Tracheal epithelial cell (primary cell): Measurements from ENCODE around the gene AKAP11. TPM values are rescaled to one million over a fixed set of nuclear protein-coding genes. Genes with fewer than 3 reads are reported as not detected.

Experiments
- total RNA-seq: library from RNA; depleted of rRNA; stranded (reverse); fragments of >200 nt; gene quantifications from 2 replicates; pipeline ENCODE4 v1.2.1, GENCODE V29; 2014

Gene AKAP11, protein sequence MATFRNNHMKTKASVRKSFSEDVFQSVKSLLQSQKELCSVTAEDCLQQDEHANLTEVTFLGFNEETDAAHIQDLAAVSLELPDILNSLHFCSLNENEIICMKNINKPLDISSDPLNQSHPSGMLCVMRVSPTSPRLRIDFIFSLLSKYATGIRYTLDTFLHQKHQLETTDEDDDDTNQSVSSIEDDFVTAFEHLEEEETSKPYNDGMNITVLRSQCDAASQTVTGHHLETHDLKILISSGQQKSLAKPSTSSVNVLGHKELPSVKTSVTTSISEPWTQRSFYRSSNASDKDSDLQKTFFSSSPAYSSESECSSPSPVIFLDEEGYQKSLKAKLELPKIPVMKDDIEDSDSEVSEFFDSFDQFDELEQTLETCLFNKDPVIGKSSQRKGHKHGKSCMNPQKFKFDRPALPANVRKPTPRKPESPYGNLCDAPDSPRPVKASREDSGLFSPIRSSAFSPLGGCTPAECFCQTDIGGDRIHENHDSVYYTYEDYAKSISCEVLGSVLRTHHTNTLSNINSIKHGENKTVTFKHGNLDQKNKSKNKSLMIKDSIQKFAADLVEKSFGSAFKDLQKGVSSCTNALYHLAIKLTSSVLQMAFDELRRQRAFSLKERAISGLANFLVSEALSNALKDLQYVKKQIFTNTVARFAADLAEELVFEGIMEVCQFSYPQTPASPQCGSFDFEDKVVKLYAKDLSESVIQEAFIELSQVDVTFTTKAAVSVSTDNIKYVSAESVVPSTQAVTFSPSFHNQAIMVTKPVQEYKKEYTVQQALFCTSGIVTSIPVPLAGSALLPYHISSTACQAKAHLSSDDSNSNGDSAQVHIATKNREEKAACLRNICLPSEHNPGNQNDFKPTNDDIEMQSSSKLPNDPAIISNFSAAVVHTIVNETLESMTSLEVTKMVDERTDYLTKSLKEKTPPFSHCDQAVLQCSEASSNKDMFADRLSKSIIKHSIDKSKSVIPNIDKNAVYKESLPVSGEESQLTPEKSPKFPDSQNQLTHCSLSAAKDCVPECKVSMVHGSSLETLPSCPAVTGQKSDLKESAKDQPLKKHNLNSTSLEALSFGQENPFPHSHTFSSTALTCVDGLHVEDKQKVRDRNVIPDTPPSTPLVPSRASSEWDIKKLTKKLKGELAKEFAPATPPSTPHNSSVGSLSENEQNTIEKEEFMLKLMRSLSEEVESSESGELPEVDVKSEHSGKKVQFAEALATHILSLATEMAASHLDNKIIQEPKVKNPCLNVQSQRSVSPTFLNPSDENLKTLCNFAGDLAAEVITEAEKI (N-terminal part only)
- 15.7 and 23.0 TPM in 2 replicates for total RNA-seq

DNA sequence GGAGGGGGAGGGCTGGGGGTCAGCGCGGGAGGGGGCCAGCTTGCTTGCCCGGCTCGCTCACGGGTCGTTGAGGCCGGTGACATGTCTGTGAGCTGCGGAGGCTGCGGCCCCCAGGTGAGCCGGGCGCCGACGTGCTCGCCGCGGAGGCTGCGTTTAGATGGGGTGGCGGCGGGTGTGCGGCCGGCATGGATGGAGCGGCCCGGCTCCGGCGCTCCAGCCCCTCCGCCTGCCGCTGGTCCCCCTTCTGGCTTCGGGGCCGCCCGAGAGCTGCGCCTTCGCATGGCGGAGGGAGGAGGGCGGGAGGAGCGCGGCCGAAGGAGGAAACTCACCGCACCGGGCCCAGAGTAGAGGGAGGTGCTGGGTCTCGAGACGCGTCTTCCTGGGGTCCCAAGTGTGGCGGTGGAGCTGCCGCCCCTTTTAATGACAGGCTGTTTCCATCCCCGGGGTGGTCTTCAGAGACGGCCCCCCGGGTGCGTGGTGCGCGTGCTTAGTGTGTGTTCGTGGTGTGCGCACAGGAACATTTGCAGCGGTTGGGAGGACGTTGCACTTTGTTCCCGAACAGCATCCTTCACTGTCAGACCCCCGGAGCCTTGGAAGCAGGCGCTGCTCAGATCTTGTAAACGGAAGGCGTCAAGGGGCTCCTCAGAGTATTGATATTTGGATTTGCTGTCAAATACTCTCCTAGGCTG is at the start of gene AKAP11:
Gene AKAP11 (plus strand): TSS at position 38 of the 689 bp plus-strand sequence. CDS start 14,197 bp downstream, outside the sequence.

Other genes with a start within 250 kb of the AKAP11 start
- gene DGKH, start 223.5 kb upstream of the AKAP11 start, total RNA-seq, result 14.9 and 21.3 TPM in 2 replicates